ENCODE data around the gene GRAP2.
A peak's percentile ranks its signal among the peaks of the same experiment; 100 is the strongest.

Gene GRAP2

GRCh38 chr22:39926753-39927152, 25.9 kb downstream of the GRAP2 start:
- DNase-seq = no peak

GRCh38 chr22:39927544-39927943, 26.7 kb downstream of the GRAP2 start:
- DNase-seq = no peak

DNA sequence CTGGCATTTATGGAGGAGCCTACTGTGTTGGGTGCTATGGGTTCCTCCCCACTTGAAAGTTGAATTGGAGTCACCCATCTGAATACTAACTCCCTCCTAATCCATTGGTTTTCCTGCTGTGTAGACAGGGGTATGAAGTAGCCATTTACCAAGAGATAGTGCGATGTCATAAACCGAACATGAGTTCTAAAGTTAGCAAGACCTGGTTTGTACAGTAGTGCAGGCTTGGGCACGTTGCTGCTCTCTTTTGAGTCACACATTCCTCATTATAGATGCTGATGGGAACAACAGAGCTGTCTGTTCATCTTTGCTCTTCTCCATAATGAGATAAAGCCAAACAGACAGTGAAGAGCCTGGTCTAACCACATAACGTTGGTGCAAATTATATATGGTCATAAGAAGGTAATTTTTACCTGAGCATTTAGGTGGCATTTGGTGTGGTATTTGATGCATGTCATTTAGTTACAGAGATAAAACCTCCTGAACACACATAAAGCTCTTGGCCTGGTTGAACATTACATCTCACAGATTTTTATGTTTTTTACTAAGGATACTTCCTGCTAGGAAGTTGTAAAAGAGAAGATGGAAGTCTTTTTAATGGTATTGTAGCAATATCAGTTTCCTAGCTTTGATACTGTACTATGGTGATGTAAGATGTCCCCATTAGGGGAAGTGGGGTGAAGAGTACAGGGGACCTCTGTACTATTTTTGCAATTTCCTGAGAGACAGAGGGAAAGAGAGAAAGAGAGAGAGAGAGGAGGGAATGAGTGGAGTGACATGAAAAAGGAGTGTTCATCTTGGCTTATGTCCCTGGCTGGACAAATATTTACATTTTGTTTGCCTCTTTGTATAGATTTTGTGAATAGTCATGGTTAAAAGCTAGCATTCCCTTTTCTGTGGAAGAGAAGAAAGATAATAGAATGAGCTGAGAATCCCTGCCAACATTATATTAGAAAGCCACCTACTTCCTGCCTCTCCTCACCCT, 27.9 kb downstream of the GRAP2 start:
- DNase-seq = peak; percentile 42

GRCh38 chr22:39931251-39931650, 30.4 kb downstream of the GRAP2 start:
- DNase-seq = no peak

- no peak for DNase-seq
These were observed 31.3 kb downstream of the GRAP2 start for GRCh38 chr22:39932166-39932565.

DNA sequence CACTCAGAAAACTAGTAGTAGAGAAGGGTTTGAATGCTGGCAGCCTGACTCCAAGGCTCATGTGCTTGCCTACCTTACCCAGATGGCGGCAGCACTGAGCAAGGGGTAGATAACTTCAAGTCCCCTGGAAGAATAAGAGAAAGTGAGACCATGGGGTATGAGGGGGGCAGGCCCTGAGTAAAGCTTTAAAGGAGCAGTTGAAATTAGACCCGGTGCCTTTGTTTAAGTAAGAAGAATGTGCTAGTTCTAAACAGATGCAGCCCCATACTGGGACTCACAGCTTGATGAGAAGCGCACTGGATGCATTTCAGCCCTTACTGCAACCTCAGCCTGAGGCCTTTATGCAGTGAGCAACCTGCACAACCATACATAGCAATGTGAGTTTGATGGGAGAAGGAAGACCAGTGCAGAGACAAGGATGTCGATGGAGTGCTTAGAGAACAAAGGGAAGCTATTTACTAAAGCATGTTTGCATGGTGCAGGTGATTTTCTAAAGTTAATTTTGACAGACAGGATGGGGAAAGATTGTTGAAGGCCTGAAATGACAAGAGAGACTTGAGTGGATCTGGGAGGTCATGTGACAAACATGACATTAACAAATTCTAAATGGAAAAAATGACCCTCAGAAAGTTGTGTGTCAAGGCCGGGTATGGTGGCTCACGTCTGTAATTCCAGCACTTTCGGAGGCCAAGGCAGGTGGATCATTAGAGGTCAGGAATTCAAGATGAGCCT, 32.2 kb downstream of the GRAP2 start:
- no peak for DNase-seq

- DNase-seq = no peak
These were observed 32.9 kb downstream of the GRAP2 start for GRCh38 chr22:39933741-39934140.

DNA sequence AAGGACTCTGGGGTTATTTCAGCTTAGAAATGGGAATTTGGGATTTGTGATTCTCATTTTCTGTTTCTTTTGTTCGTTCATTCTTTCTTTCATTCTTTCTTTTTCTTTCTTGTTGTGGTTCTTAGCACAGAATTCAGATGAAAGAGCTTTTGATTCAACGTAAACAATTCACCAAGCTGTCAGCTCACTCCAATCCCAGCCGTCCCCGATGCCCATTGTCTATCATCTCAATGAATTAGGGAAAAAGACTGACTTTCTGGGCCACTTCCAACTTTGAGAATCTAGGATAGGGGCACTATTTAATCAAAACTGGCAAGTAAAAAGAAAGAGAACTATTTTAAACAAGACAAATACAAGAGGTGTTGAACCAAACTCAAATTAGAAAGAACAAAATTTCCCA, 34.2 kb downstream of the GRAP2 start:
- DNase-seq = no peak

GRCh38 chr22:39935612-39936011, 34.7 kb downstream of the GRAP2 start:
- DNase-seq = no peak

DNA sequence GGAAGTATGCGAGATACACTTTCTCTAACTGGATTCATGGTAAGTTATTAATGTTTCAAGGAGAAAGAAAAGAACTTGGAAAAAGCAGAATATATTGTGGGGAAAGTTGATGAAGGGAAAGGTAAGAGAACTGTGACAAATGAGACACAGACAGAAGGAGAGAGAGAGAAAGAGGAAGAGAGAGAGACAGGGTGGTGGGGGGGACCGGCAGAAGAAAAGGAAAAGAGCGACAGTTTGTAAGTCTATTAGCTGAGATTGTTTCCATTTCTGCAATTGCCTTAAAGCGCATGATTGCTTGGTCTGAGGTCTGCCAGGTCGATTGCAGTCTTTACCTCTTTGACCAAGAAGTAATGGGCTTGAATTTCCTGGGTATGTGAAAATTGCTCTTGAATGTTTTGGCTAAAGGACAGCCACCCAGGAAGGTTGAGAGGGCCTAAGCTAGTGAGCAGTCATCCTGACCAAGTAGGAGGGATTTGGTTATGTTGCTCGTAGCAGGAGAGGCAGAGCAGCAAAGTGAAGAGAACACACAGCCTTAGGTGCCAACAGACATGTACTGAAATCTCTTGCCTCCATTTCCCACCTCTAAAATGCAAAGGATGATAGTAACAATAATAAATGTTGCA, 35.8 kb downstream of the GRAP2 start:
- no peak for DNase-seq

DNA sequence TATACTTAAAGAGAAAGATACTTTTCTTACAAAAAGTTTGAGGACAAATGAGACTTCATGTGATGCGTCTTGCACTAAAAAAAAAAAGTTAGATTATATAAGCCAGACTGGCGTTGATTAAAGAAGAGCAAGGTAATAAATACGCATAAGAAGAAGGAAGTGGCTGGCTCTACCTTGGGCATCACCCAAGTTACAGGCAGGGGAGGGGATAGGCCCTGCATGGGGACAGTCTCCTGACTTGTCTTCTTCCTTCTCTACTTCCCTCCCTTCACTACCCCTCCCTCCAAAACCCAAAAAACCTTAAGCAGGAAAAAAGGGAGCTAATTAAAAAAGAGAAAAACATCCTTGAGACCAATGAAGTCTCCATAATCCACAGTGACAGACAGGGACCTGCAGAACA, 37.0 kb downstream of the GRAP2 start:
- no peak for DNase-seq

DNA sequence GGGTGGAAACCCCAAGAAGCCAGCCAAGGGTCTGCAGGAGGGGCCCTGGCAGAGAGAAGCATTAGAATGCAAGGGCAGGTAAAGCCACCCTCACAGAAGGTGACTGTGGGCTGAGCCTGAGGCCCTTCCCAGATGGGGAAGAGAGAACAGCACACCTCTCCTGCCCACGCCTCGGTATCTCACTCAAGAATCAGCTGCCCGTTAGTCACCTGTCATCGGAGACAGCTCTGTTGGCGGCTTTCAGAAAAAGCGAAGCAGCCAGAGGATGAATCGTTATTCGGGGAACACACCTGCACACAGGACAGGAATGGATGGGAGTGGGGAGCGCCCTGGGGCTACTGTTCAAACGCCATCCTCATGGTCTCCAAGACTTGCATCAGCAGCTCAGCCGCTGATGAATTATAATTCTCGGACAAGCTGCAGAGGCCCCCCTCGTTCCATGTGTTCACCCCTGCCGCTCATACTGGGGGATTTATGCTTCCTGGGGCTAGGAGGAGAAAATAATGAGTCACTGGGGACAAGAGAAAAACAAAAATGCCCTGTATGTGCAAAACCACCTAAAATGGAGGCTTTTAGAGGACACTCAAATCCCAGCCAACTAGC, 37.7 kb downstream of the GRAP2 start:
- DNase-seq = no peak

- no peak for DNase-seq
These were observed 38.9 kb downstream of the GRAP2 start for GRCh38 chr22:39939830-39940229.

DNA sequence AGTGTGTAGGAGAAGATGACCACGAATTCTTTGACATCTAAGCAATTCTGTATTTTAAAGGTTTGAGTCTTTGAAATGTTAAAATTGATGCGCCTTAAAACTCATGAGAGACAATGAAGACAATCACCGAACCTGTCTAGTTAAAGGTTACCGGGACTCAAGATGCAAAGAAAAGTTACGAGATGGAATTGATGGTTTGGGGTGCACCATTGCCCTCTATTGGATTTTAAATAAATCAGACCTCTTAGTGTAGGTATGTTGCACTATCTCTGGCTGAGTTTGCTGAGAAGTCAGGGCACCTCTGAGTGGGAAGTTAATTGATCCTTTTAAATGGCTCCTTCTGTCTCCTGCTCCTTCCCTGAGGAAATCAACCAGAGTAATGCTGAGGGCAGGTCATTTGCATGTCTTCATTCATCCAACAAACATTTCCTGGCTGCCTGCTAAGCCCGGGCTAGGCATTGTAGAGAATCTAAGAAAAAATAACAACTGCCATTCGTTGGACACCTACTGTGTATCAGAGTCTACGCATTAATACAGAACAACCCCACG, 39.9 kb downstream of the GRAP2 start:
- no peak for DNase-seq

- DNase-seq = peak; percentile 93
These were observed 40.7 kb downstream of the GRAP2 start for GRCh38 chr22:39941601-39942000.

- no peak for DNase-seq
These were observed 41.8 kb downstream of the GRAP2 start for GRCh38 chr22:39942439-39943230.

DNA sequence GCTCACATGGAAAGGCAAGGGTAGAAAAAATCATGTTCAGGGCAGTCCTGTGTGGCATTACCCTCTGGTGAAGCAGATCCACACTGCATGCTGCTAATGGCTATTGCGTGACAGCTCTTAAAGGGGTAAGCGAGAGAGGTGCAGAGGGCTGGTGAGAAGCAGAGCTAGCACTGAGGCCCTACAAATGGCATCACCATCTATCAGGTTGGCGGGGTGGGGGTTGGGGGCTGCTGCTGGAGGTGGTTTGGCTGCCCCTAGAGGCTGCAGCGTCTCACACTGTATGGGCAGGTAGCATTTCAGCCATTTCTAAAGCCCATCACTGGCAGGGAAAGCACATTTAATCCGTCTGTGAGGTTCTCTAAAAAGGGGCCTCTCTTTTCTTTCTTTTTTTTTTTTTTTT, 42.5 kb downstream of the GRAP2 start:
- no peak for DNase-seq

- DNase-seq = no peak
These were observed 43.3 kb downstream of the GRAP2 start for GRCh38 chr22:39943953-39944872.

DNA sequence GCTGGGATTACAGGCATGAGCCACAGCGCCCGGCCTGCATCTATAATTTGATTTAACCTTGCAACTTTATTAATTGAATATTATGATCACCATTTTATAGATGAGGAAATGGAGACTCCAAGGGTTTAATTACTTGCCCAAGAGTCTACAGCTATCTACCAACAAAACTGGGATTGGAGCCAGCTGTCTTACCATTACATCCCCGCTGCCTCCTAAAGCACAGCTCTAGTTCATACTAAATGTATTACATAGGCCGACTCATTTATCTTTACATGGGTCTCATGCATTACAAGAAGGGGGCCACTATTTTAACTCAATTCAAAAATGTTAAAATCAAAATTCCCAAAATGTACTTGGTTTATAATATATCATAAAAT, 45.2 kb downstream of the GRAP2 start:
- DNase-seq = no peak

- peak; percentile 85 for DNase-seq
These were observed 45.8 kb downstream of the GRAP2 start for GRCh38 chr22:39946503-39947219.

All from NCI-H2029 treated with DMSO at 0.1 percent for 48 hours (cell line).